Neural cell (in vitro differentiated cells): Measurements from ENCODE around the gene CCDC88C.

Source experiments
- CTCF ChIP-seq: fragments of 450-650 bp; IDR thresholded peaks from 2 replicates; pipeline ENCODE4 v1.5.1; 2014; ENCODE audit warnings: antibody characterized with exemption, mild to moderate bottlenecking, moderate library complexity; ENCODE audit not compliant: poor library complexity, severe bottlenecking
- EZH2 ChIP-seq: fragments of 200-600, 300-800 bp; shearing (Covaris generic), sonication (generic); IDR thresholded peaks from 2 replicates; pipeline ENCODE4 v1.6.1; 2014; ENCODE audit warnings: antibody characterized with exemption, low read length, borderline replicate concordance, mild to moderate bottlenecking; ENCODE audit not compliant: insufficient read depth, poor library complexity, severe bottlenecking
- RAD21 ChIP-seq: fragments of 450-650 bp; conservative IDR thresholded peaks from 2 replicates; pipeline ENCODE4 v1.6.1; 2014; ENCODE audit warnings: antibody characterized with exemption, mild to moderate bottlenecking, moderate library complexity
- REST ChIP-seq: IDR thresholded peaks from 2 replicates; pipeline ENCODE4 v1.6.1; 2012; ENCODE audit warnings: borderline replicate concordance

- TF ChIP-seq RAD21 (no peak), CTCF (no peak), EZH2 (no peak), REST (no peak)
These were observed 24.9 kb downstream of the CCDC88C start for GRCh38 chr14:91392623-91393303.
